IPS-15b (cell line): ENCODE results near the gene JAZF1.

Source experiments
- H3K27me3 ChIP-seq: one replicate; pipeline ENCODE4 v1.6.1; 2013; ENCODE audit warnings: low read length; ENCODE audit not compliant: control insufficient read depth, insufficient read depth
- H3K36me3 ChIP-seq: one replicate; pipeline ENCODE4 v1.6.1; 2013; ENCODE audit warnings: low read length; ENCODE audit not compliant: control insufficient read depth, insufficient read depth
- H3K4me1 ChIP-seq: one replicate; pipeline ENCODE4 v1.6.1; 2013; ENCODE audit warnings: mild to moderate bottlenecking, low read length; ENCODE audit not compliant: control insufficient read depth, insufficient read depth
- H3K4me3 ChIP-seq: one replicate; pipeline ENCODE4 v1.5.1; 2013; ENCODE audit warnings: low read depth, low read length
- H3K9ac ChIP-seq: one replicate; pipeline ENCODE4 v1.6.1; 2013; ENCODE audit warnings: low read depth, mild to moderate bottlenecking, low read length
- H3K9me3 ChIP-seq: one replicate; pipeline ENCODE4 v1.6.1; 2013; ENCODE audit warnings: mild to moderate bottlenecking, low read length; ENCODE audit not compliant: control insufficient read depth, insufficient read depth

JAZF1 gene

DNA sequence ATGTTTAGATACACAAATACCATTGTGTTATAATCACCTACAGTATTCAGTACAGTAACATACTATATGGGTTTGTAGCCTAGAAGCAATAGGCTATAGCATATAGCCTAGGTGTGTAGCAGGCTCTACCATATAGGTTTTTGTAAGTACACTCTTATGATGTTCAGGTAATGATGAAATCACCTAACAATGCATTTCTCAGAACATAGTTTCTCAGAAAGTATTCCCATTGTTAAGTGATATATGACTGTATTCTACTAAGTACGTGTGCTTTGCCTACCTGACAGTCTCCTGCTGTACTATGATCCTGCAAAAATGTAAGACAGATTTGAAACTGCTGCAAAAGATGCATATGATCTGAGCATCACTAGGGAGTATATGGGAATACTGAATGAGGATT is 137.9 kb downstream of the JAZF1 start:
- Histone ChIP-seq H3K9ac (no peak overlapping the region), H3K27me3 (no peaks in the 10 kb centered on the region), H3K4me3 (no peak overlapping the region), H3K36me3 (no peaks in the 10 kb centered on the region), H3K9me3 (no peaks in the 10 kb centered on the region), H3K4me1 (peaks cover 5% of the 10 kb centered on the region)

DNA sequence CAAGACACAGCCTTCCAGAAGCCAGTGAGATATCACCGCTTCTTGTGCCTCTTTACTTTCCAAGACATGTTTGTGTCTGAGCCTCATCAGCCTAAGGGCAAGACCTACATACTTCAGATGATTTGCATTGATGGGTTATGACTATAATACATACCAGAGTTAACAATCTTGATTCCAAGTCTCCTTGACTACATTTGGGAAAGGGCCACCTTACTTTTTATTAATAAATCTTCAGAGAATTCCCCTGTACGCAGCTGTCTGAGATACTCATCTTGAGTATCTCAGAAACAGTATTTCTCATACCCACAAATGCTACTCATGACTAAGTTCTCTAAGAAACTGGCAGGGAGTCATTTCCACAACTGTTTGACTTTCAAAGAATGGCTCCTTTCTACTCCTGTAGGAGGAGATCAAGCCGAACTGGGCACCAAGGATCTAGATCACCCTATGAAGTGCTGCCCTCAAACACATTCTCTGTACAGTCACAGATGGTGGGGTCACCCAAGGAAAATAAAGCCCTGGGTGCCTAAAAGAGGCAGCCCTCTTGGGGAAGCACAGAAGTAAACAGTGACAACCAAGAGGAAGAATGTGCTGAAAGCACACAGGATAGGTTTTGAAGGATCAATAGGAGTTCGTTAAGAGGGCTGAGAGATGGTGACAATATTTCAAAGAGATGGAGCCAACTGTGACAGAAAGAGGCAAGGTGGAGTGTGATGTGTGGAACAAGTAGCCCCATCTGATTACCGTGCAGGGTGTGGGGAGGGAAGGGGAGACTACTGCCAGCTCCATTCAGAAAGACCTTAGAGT is 138.9 kb downstream of the JAZF1 start:
- Histone ChIP-seq H3K9me3 (no peaks in the 10 kb centered on the region), H3K27me3 (no peaks in the 10 kb centered on the region), H3K9ac (no peak overlapping the region), H3K4me3 (no peak overlapping the region), H3K4me1 (peaks cover 5% of the 10 kb centered on the region), H3K36me3 (no peaks in the 10 kb centered on the region)

DNA sequence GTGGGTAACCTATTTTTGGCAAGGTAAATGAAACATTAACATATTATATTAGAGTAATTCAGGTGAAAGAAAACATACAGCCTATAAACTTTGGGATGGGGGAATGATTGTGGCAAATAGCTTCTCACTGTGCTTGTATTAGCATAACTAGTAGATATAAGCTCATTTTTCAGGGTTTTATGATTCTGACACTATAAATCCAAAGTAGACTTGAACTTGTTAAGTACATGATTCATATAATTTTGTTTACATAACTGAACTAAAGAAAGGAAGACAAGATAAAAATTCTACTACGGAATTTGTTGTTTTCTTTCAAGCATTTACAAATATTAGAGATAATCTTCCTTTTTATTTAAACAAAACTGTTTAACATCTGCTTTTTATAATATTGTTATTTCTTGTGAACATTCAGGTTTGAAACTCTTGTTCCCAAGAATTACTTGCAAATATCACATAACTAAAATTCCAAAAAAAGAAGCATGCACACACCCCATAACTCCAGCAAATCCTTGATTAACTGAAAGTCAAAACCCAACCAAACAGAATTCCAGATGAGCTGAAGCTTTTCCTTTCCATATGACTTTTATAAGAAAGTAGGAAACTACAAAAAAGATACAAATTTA is 142.3 kb downstream of the JAZF1 start:
- H3K4me3 ChIP-seq = no peak overlapping the region
- peaks cover 5% of the 10 kb centered on the region for H3K4me1 ChIP-seq
- H3K9me3 ChIP-seq = no peaks in the 10 kb centered on the region
- H3K27me3 ChIP-seq = no peaks in the 10 kb centered on the region
- no peak overlapping the region for H3K9ac ChIP-seq
- no peaks in the 10 kb centered on the region for H3K36me3 ChIP-seq

DNA sequence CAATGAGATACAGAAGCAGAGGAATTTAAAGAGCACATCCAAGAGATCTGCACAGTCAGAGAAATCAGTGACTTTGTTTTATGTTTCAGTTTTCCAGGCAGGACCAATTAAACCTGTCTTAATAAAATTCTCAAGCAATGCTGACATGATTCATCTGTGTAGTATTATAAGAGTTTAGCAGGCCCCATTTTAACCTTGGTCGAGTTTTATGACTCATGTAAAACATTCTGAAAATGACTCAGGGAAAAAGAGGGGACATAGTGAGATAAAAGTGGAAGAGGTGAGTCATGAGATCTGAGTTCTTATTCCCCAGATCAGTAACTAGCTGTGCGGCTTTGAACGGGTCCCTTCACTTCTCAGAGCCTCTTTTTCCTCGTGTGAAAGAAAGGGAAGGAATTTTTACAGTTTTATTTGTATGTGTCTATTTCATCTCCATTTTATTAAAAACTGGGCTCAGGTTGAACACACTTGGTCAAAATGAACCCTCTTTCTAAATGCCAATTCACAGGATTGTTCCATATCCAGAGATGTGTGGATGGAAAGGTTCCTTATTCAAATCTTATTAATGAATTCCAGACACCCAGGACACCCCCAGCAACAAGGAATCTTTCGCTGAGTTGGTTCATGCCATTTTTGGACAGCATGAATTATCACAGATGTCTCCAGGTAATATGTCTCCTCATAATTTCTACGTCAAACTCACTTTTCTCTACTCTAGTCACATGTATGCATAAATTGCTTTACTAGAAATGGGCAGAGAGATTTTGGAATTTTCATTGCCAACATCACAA is 143.2 kb downstream of the JAZF1 start:
- peaks cover 8% of the 10 kb centered on the region for H3K4me1 ChIP-seq
- H3K27me3 ChIP-seq = no peaks in the 10 kb centered on the region
- no peak overlapping the region for H3K4me3 ChIP-seq
- no peaks in the 10 kb centered on the region for H3K9me3 ChIP-seq
- H3K9ac ChIP-seq = no peak overlapping the region
- H3K36me3 ChIP-seq = no peaks in the 10 kb centered on the region

DNA sequence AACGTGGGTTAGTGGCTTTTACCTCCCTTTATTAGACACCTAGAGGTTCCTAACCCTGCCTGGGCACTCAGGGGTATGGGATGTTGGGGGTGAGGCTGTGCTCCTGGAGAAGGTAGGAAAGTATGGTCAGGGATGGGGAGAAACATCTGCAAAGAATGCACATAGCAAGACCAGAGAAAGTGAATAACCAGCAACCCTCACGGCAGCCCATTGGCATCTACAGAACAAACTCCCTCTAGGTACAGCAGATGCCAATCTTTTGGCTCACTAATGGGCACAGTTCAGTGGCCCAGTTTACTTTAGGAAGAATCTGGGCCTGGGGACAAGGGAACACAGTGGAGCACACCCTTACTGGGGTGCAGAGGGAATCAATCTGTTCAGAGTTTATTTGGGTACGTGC is 143.9 kb downstream of the JAZF1 start:
- Histone ChIP-seq H3K4me3 (no peak overlapping the region), H3K36me3 (no peaks in the 10 kb centered on the region), H3K9me3 (no peaks in the 10 kb centered on the region), H3K27me3 (no peaks in the 10 kb centered on the region), H3K9ac (no peak overlapping the region), H3K4me1 (peaks cover 8% of the 10 kb centered on the region)

DNA sequence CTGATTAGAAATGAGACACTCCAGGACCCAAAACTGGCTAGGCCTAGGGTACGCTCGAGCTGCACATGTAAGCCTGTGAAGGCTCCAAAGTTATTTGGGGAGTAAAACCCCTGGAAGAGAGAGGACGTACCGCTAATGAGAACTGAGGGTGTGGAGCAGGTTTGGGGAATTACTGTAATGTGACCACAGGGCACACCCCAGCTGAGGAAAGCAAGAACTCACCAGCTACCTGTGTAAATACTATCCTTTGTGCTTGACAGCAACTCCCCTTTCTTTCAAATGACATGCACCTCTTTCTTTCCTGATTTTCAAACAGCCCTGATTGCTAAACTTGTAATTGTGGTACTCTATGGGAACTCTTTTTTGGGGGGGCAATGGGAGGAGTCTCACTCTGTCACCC is 147.2 kb downstream of the JAZF1 start:
- no peaks in the 10 kb centered on the region for H3K9me3 ChIP-seq
- H3K36me3 ChIP-seq = no peaks in the 10 kb centered on the region
- H3K27me3 ChIP-seq = no peaks in the 10 kb centered on the region
- peaks cover 8% of the 10 kb centered on the region for H3K4me1 ChIP-seq
- no peak overlapping the region for H3K4me3 ChIP-seq
- H3K9ac ChIP-seq = no peak overlapping the region

DNA sequence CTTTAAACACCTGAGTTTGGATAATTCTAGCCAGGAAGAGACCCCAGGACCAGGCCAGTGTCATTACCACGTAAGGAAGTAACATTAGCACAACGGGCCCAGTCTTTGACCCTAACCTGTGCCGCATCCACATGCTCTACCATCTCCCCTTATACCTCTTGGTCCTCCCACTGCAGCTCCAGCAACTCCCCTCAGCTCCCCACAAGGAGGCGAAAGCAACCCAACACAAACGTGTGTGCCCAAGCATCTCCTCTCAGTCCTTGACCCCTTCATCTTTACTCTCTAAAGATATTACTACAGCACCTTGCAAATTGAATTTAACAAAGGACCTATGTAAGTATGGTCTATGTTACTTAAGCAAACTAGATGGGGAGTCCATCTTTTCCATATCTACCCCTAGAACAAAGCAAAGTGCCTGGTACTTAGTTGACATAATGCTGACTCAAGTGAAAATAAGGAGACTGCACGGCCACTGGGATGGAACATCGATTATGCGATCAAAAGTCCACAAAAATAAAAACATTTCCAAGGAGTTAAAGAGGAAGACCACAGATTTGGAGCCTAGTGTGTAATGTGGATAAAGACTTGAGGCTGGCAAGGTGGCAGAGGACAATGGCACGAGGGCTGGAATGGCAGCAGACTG is 147.7 kb downstream of the JAZF1 start:
- Histone ChIP-seq H3K4me1 (peaks cover 8% of the 10 kb centered on the region), H3K4me3 (no peak overlapping the region), H3K9ac (no peak overlapping the region), H3K36me3 (no peaks in the 10 kb centered on the region), H3K27me3 (no peaks in the 10 kb centered on the region), H3K9me3 (no peaks in the 10 kb centered on the region)

DNA sequence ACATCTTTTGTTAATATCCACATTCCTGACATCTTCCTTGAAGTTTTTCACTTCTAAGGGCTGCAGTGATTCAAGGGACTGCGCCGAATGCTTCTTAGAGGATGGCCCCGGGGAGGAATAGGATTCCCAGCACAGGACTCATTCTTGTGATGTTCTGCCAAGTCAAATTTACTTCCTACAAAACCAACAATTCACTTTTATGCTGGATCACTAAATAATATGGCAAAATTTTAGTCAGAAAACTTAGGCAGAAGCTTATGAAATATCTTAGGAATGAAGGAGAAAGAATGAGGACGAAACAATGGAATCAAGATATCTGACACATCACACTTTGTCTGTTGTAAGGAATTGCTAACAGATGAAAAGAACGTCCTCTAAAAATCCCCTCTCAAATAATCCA is 151.5 kb downstream of the JAZF1 start:
- Histone ChIP-seq H3K9ac (no peak overlapping the region), H3K27me3 (no peaks in the 10 kb centered on the region), H3K4me1 (peaks cover 7% of the 10 kb centered on the region), H3K9me3 (no peaks in the 10 kb centered on the region), H3K4me3 (no peak overlapping the region), H3K36me3 (no peaks in the 10 kb centered on the region)

DNA sequence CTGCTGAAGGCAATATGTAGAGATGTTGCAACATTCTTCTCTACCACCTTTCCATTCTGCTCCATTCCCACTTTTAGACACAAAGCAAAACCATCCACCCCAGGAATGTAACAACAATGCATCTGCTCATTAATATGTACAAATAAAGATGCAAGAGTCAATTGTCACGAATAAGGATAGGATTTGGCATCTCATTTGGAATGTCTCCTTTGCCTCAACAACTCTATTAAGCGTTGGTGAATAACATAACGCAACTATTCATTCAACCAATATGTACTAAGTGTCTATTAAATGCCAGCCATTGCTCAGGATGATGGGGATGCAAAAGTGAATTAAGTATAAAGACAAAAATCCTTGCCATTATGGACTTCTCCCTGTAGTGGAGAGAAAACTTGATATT is 152.1 kb downstream of the JAZF1 start:
- Histone ChIP-seq H3K9me3 (no peaks in the 10 kb centered on the region), H3K27me3 (no peaks in the 10 kb centered on the region), H3K4me3 (no peak overlapping the region), H3K9ac (no peak overlapping the region), H3K36me3 (no peaks in the 10 kb centered on the region), H3K4me1 (peaks cover 6% of the 10 kb centered on the region)

DNA sequence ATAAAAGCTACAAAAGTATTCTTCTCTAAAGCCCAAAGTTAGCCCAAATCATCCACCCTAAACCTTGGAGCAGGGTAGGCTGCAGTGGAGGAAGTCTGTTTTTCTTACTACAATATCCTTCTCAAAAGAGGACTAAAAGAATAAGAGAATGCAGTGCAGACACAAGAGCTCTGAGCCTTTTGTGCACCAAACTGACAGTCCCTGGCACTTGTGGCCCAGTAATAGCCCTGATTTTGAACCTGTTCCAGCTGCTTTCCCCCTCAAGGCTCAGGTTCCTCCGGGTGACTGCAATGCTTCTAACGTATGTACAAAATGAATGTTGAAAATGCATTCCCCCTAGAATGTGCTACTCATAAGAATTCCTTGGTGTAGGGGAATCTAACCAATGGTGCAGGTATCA is 154.4 kb downstream of the JAZF1 start:
- no peak overlapping the region for H3K4me3 ChIP-seq
- no peaks in the 10 kb centered on the region for H3K36me3 ChIP-seq
- H3K9ac ChIP-seq = no peak overlapping the region
- H3K27me3 ChIP-seq = no peaks in the 10 kb centered on the region
- H3K9me3 ChIP-seq = no peaks in the 10 kb centered on the region
- no peaks in the 10 kb centered on the region for H3K4me1 ChIP-seq

DNA sequence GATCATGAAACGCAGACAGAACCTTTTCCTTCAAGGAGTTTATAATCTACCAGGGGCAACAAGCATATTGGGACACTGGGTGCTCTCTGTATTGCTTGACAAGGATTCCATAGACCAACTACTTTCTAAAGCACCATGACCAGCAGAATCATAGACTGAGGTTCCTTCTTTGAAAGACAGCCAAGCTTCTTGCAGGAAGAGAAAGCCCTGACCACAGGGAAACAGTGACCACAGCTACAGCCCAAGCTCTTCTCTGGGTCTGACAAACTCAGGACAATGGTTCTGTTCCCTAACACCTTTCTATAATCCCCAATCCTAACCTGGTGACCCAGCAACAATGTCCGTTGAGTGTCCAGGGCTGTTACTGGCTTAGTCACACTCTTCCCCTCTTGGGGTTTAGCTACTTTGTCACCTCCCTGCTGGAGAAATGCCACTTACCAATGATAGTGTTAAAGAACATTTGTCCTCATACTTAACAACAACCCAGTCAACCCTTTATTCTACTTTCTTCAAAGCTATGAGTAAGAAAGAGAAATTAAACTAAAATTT is 155.7 kb downstream of the JAZF1 start:
- Histone ChIP-seq H3K36me3 (no peaks in the 10 kb centered on the region), H3K9me3 (no peaks in the 10 kb centered on the region), H3K27me3 (no peaks in the 10 kb centered on the region), H3K4me1 (peaks cover 5% of the 10 kb centered on the region), H3K4me3 (no peak overlapping the region), H3K9ac (no peak overlapping the region)
